Measurements from ENCODE around the gene CXCL16. TPM values are rescaled to one million over a fixed set of nuclear protein-coding genes. Genes with fewer than 3 reads are reported as not detected.

CXCL16 gene
- total RNA-seq, 1 experiment from 2014 or later: 4.0 TPM

GRCh38 chr17:4766201-4766600 lies 26.5 kb upstream of the CXCL16 start:
- Histone ChIP-seq H3K9me3 (ENCODE audit: low read depth, low read length, poor library complexity, severe bottlenecking) (no peaks in the 10 kb centered on the region), H3K36me3 (ENCODE audit: insufficient read depth, low read length, poor library complexity, severe bottlenecking) (no peaks in the 10 kb centered on the region), H3K4me3 (ENCODE audit: low read depth, low read length, poor library complexity, severe bottlenecking) (no peak overlapping the region), H3K4me1 (ENCODE audit: insufficient read depth, low read length, poor library complexity, severe bottlenecking) (no peaks in the 10 kb centered on the region), H3K27ac (ENCODE audit: low read depth, low read length, poor library complexity, severe bottlenecking) (no peak overlapping the region), H3K27me3 (replicated peaks; ENCODE audit: insufficient read depth, low read depth, low read length, poor library complexity) (no peaks in the 10 kb centered on the region)
- no TSS peak for BruUV-seq (replicated peaks)
- DNase-seq (ENCODE audit: low spot score): no peak
- intact Hi-C loops (cut with micrococcal nuclease; ENCODE audit: unreplicated experiment): no loop called here
- TF ChIP-seq CTCF (conservative IDR thresholded peaks at IDR 0.05; ENCODE audit: low read depth, low read length): no peak
- no peak for TF ChIP-seq EZH2 (IDR thresholded peaks at IDR 0.05; ENCODE audit: borderline replicate concordance, low read depth, low read length, poor library complexity, severe bottlenecking)
- ChIA-PET CTCF (no interaction called here), POLR2A (ENCODE audit: low non-redundant PET) (no interaction called here)

GRCh38 chr17:4764595-4764994 lies 24.9 kb upstream of the CXCL16 start:
- Histone ChIP-seq H3K36me3 (ENCODE audit: insufficient read depth, low read length, poor library complexity, severe bottlenecking) (no peaks in the 10 kb centered on the region), H3K27ac (ENCODE audit: low read depth, low read length, poor library complexity, severe bottlenecking) (no peak overlapping the region), H3K4me1 (ENCODE audit: insufficient read depth, low read length, poor library complexity, severe bottlenecking) (no peaks in the 10 kb centered on the region), H3K4me3 (ENCODE audit: low read depth, low read length, poor library complexity, severe bottlenecking) (no peak overlapping the region), H3K9me3 (ENCODE audit: low read depth, low read length, poor library complexity, severe bottlenecking) (no peaks in the 10 kb centered on the region), H3K27me3 (replicated peaks; ENCODE audit: insufficient read depth, low read depth, low read length, poor library complexity) (no peaks in the 10 kb centered on the region)
- no TSS peak for BruUV-seq (replicated peaks)
- ChIA-PET CTCF (no interaction called here), POLR2A (ENCODE audit: low non-redundant PET) (no interaction called here)
- DNase-seq (ENCODE audit: low spot score): no peak
- TF ChIP-seq EZH2 (IDR thresholded peaks at IDR 0.05; ENCODE audit: borderline replicate concordance, low read depth, low read length, poor library complexity, severe bottlenecking) (no peak), CTCF (conservative IDR thresholded peaks at IDR 0.05; ENCODE audit: low read depth, low read length) (no peak)
- intact Hi-C loops (cut with micrococcal nuclease; ENCODE audit: unreplicated experiment): no loop called here

- no peak for DNase-seq (ENCODE audit: low spot score)
- H3K27me3 ChIP-seq (replicated peaks; ENCODE audit: insufficient read depth, low read depth, low read length, poor library complexity): peaks cover 4% of the 10 kb centered on the region
- intact Hi-C loops (cut with micrococcal nuclease; ENCODE audit: unreplicated experiment): no loop called here
- H3K4me3 ChIP-seq (ENCODE audit: low read depth, low read length, poor library complexity, severe bottlenecking): no peak overlapping the region
- ChIA-PET POLR2A (ENCODE audit: low non-redundant PET) (no interaction called here), CTCF (no interaction called here)
- no peaks in the 10 kb centered on the region for H3K4me1 ChIP-seq (ENCODE audit: insufficient read depth, low read length, poor library complexity, severe bottlenecking)
- no peak overlapping the region for H3K27ac ChIP-seq (ENCODE audit: low read depth, low read length, poor library complexity, severe bottlenecking)
- no peaks in the 10 kb centered on the region for H3K9me3 ChIP-seq (ENCODE audit: low read depth, low read length, poor library complexity, severe bottlenecking)
- no peaks in the 10 kb centered on the region for H3K36me3 ChIP-seq (ENCODE audit: insufficient read depth, low read length, poor library complexity, severe bottlenecking)
- BruUV-seq (replicated peaks): no TSS peak
- TF ChIP-seq CTCF (conservative IDR thresholded peaks at IDR 0.05; ENCODE audit: low read depth, low read length) (no peak), EZH2 (IDR thresholded peaks at IDR 0.05; ENCODE audit: borderline replicate concordance, low read depth, low read length, poor library complexity, severe bottlenecking) (no peak)
Observed at GRCh38 chr17:4759776-4760236, 20.1 kb upstream of the CXCL16 start.

All from A673 (cell line).